ENCODE measurements around the gene GRIFIN.

GRIFIN gene

GRCh38 chr7:2521341-2521745 lies 45.1 kb upstream of the GRIFIN start:
- no peak for DNase-seq (ENCODE audit: low spot score)
- in situ Hi-C loops (cut with MboI; ENCODE audit: low pct_unique_long_range_greater_than_20kb, low sequenced_read_pairs, unreplicated experiment) = no loop called here
- no peak for TF ChIP-seq CTCF (IDR thresholded peaks at IDR 0.05; ENCODE audit: extremely low read depth, insufficient read depth, missing control alignments)

- TF ChIP-seq CTCF (IDR thresholded peaks at IDR 0.05; ENCODE audit: extremely low read depth, insufficient read depth, missing control alignments) = no peak
- in situ Hi-C loops (cut with MboI; ENCODE audit: low pct_unique_long_range_greater_than_20kb, low sequenced_read_pairs, unreplicated experiment) = no loop called here
- DNase-seq (ENCODE audit: low spot score) = no peak
These were observed 44.6 kb upstream of the GRIFIN start for GRCh38 chr7:2520761-2521290.

GRCh38 chr7:2520131-2520760 lies 44.0 kb upstream of the GRIFIN start:
- in situ Hi-C loops (cut with MboI; ENCODE audit: low pct_unique_long_range_greater_than_20kb, low sequenced_read_pairs, unreplicated experiment) = no loop called here
- peak; percentile 64 for DNase-seq (ENCODE audit: low spot score)
- no peak for TF ChIP-seq CTCF (IDR thresholded peaks at IDR 0.05; ENCODE audit: extremely low read depth, insufficient read depth, missing control alignments)

GRCh38 chr7:2519119-2519930 lies 43.1 kb upstream of the GRIFIN start, which contains the start of gene LFNG:
Gene LFNG, plus strand, starts transcription at chr7:2519774. Its CDS starts 88 bp downstream, at chr7:2519862.
- peak; percentile 100 for DNase-seq (ENCODE audit: low spot score)
- in situ Hi-C loops (cut with MboI; ENCODE audit: low pct_unique_long_range_greater_than_20kb, low sequenced_read_pairs, unreplicated experiment) = no loop called here
- no peak for TF ChIP-seq CTCF (IDR thresholded peaks at IDR 0.05; ENCODE audit: extremely low read depth, insufficient read depth, missing control alignments)

- no peak for TF ChIP-seq CTCF (IDR thresholded peaks at IDR 0.05; ENCODE audit: extremely low read depth, insufficient read depth, missing control alignments)
- DNase-seq (ENCODE audit: low spot score) = no peak
- in situ Hi-C loops (cut with MboI; ENCODE audit: low pct_unique_long_range_greater_than_20kb, low sequenced_read_pairs, unreplicated experiment) = no loop called here
These were observed 42.5 kb upstream of the GRIFIN start for GRCh38 chr7:2518737-2519118.

- TF ChIP-seq CTCF (IDR thresholded peaks at IDR 0.05; ENCODE audit: extremely low read depth, insufficient read depth, missing control alignments) = no peak
These were observed 41.7 kb upstream of the GRIFIN start for GRCh38 chr7:2517678-2518507.

More at GRCh38 chr7:2517678-2518507, 41.7 kb upstream of the GRIFIN start:
- in situ Hi-C loops (cut with MboI; ENCODE audit: low pct_unique_long_range_greater_than_20kb, low sequenced_read_pairs, unreplicated experiment) = no loop called here
- no peak for DNase-seq (ENCODE audit: low spot score)

All from GM13977 (cell line).